H1 (cell line): ENCODE results near the gene LYRM4. TPM values are rescaled to one million over a fixed set of nuclear protein-coding genes. Genes with fewer than 3 reads are reported as not detected.

Experiments used
- CTCF ChIA-PET: fragments of 300-600 bp; sonication (Branson Sonifier 250); formaldehyde crosslinking; loops from one replicate; lab custom pipeline; 2021; ENCODE audit not compliant: partially characterized antibody; lab: Charles Lee
- POLR2A ChIA-PET: fragments of 300-600 bp; sonication (Branson Sonifier 250); formaldehyde crosslinking; loops from one replicate; lab custom pipeline; 2021; ENCODE audit warnings: inconsistent platforms; ENCODE audit not compliant: partially characterized antibody; lab: Charles Lee
- DNase-seq, 2 experiments: peaks; one replicate each; pipeline versions ENCODE4 v3.0.0 to v3.0.0-alpha.2; 2010 to 2022; ENCODE audit warnings: low spot score in 2 of 2, low read depth in 1 of 2, mixed read lengths in 1 of 2
- FAIRE-seq: peaks from 2 replicates; lab custom pipeline; 2011; peaks lifted over from hg19 to GRCh38; lab: Jason Lieb, UNC
- H2AFZ ChIP-seq: 2 replicates; pipeline ENCODE4 v1.8.1; 2012; ENCODE audit warnings: low read length, inconsistent platforms
- H2AK5ac ChIP-seq: 2 replicates; pipeline ENCODE4 v1.6.1; 2013; ENCODE audit warnings: low read depth, low read length
- H2BK120ac ChIP-seq: replicated peaks from 2 replicates; pipeline ENCODE3; 2013; ENCODE audit warnings: low read depth, low read length, inconsistent platforms
- H2BK12ac ChIP-seq: 2 replicates; pipeline ENCODE4 v1.6.1; 2013; ENCODE audit warnings: low read depth, low read length
- H2BK15ac ChIP-seq: 2 replicates; pipeline ENCODE4 v1.6.1; 2013; ENCODE audit warnings: low read length
- H2BK20ac ChIP-seq: 2 replicates; pipeline ENCODE4 v1.6.1; 2013; ENCODE audit warnings: low read length
- H2BK5ac ChIP-seq: 2 replicates; pipeline ENCODE4 v1.6.1; 2013; ENCODE audit warnings: low read depth, low read length
- H3K14ac ChIP-seq: 2 replicates; pipeline ENCODE4 v1.6.1; 2013; ENCODE audit warnings: inconsistent platforms; ENCODE audit not compliant: insufficient read length
- H3K18ac ChIP-seq: 2 replicates; pipeline ENCODE4 v1.6.1; 2013; ENCODE audit warnings: low read length; ENCODE audit errors: extremely low read depth
- H3K23ac ChIP-seq: 2 replicates; pipeline ENCODE4 v1.6.1; 2013; ENCODE audit warnings: inconsistent platforms; ENCODE audit not compliant: insufficient read length
- H3K23me2 ChIP-seq: 2 replicates; pipeline ENCODE4 v1.6.1; 2013; ENCODE audit warnings: low read depth, low read length
- H3K27ac ChIP-seq: 2 replicates; pipeline ENCODE4 v1.6.1; 2011; ENCODE audit warnings: low read depth, low read length, inconsistent platforms
- H3K27me3 ChIP-seq, 4 experiments: replicated peaks in 1 of 4; 1 replicate in 1 of 4; 2 replicates in 3 of 4; pipeline versions ENCODE4 v1.6.1 to v1.8.1; 2011 to 2013; ENCODE audit warnings: low read length in 3 of 4, mild to moderate bottlenecking in 3 of 4, inconsistent platforms in 2 of 4, mixed read lengths in 2 of 4, moderate library complexity in 1 of 4; ENCODE audit not compliant: control insufficient read depth in 3 of 4, insufficient read depth in 3 of 4; ENCODE audit errors: extremely low read depth in 1 of 4
- H3K36me3 ChIP-seq, 4 experiments: 2 replicates each; pipeline versions ENCODE4 v1.6.1 to v1.8.1; 2011 to 2013; ENCODE audit warnings: mild to moderate bottlenecking in 4 of 4, low read length in 3 of 4, moderate library complexity in 2 of 4, control low read depth in 1 of 4, inconsistent platforms in 1 of 4; ENCODE audit not compliant: insufficient read depth in 4 of 4, control insufficient read depth in 2 of 4
- H3K4ac ChIP-seq: replicated peaks from 2 replicates; pipeline ENCODE3; 2013; ENCODE audit warnings: low read length, low read depth, mixed read lengths, inconsistent platforms; ENCODE audit not compliant: insufficient read length
- H3K4me1 ChIP-seq, 4 experiments: replicated peaks in 1 of 4; 1 replicate in 1 of 4; 2 replicates in 3 of 4; pipeline versions ENCODE4 v1.6.1 to v1.8.1; 2011 to 2013; ENCODE audit warnings: low read length in 3 of 4, inconsistent platforms in 2 of 4, mixed read lengths in 1 of 4; ENCODE audit not compliant: insufficient read depth in 4 of 4, control insufficient read depth in 3 of 4
- H3K4me2 ChIP-seq, 2 experiments: 2 replicates each; pipeline versions ENCODE4 v1.6.1 to v1.8.1; 2011 to 2013; ENCODE audit warnings: low read depth in 2 of 2, low read length in 2 of 2, control low read depth in 1 of 2, inconsistent platforms in 1 of 2, mild to moderate bottlenecking in 1 of 2; ENCODE audit not compliant: insufficient read depth in 1 of 2
- H3K4me3 ChIP-seq, 4 experiments: fragments of 200-600, 300-600 bp in 1 of 4; sonication (generic), shearing (Covaris generic), sonication (Bioruptor Twin) in 1 of 4; 2 replicates each; pipeline versions ENCODE4 v1.5.1 to v1.8.1; 2011 to 2016; ENCODE audit warnings: low read length in 4 of 4, low read depth in 3 of 4, control low read depth in 2 of 4, inconsistent platforms in 2 of 4, mild to moderate bottlenecking in 2 of 4, mixed read lengths in 1 of 4, moderate library complexity in 1 of 4; ENCODE audit not compliant: insufficient read depth in 2 of 4; ENCODE audit errors: extremely low read depth in 1 of 4
- H3K56ac ChIP-seq: replicated peaks from 2 replicates; pipeline ENCODE3; 2013; ENCODE audit warnings: low read depth, mild to moderate bottlenecking, mixed read lengths, low read length, inconsistent platforms; ENCODE audit not compliant: insufficient read length
- H3K79me1 ChIP-seq: 2 replicates; pipeline ENCODE4 v1.6.1; 2013; ENCODE audit warnings: low read depth, low read length, control low read depth
- H3K79me2 ChIP-seq, 2 experiments: 2 replicates each; pipeline versions ENCODE4 v1.6.1 to v1.8.1; 2012 to 2013; ENCODE audit warnings: low read length in 2 of 2, mild to moderate bottlenecking in 2 of 2, inconsistent platforms in 1 of 2; ENCODE audit not compliant: insufficient read depth in 2 of 2, control insufficient read depth in 1 of 2
- H3K9ac ChIP-seq, 4 experiments: replicated peaks in 1 of 4; 1 replicate in 1 of 4; 2 replicates in 3 of 4; pipeline versions ENCODE4 v1.6.1 to v1.8.1; 2011 to 2013; ENCODE audit warnings: low read depth in 3 of 4, low read length in 3 of 4, control low read depth in 2 of 4, mild to moderate bottlenecking in 2 of 4, moderate library complexity in 2 of 4, inconsistent platforms in 1 of 4; ENCODE audit errors: extremely low read depth in 1 of 4
- H3K9me3 ChIP-seq, 2 experiments: 2 replicates each; pipeline versions ENCODE4 v1.6.1 to v1.8.1; 2012 to 2013; ENCODE audit warnings: mild to moderate bottlenecking in 2 of 2, moderate library complexity in 2 of 2, control low read depth in 1 of 2, inconsistent platforms in 1 of 2, low read depth in 1 of 2, low read length in 1 of 2, mixed read lengths in 1 of 2; ENCODE audit not compliant: insufficient read depth in 2 of 2
- H4K20me1 ChIP-seq, 2 experiments: replicated peaks in 1 of 2; 2 replicates each; pipeline versions ENCODE3 to v1.8.1; 2011 to 2013; ENCODE audit warnings: inconsistent platforms in 2 of 2, low read length in 2 of 2, mild to moderate bottlenecking in 1 of 2; ENCODE audit not compliant: insufficient read depth in 2 of 2, control insufficient read depth in 1 of 2
- H4K5ac ChIP-seq: 2 replicates; pipeline ENCODE4 v1.6.1; 2013; ENCODE audit warnings: low read length, low read depth, mixed read lengths, inconsistent platforms; ENCODE audit not compliant: insufficient read length
- H4K8ac ChIP-seq: 2 replicates; pipeline ENCODE4 v1.8.0; 2013; ENCODE audit warnings: mild to moderate bottlenecking, moderate library complexity, low read length, inconsistent platforms; ENCODE audit not compliant: insufficient read depth; ENCODE audit errors: extremely low read depth
- H4K91ac ChIP-seq: replicated peaks from 2 replicates; pipeline ENCODE3; 2013; ENCODE audit warnings: low read length, mixed read lengths, inconsistent platforms; ENCODE audit not compliant: insufficient read length
- CBX8 ChIP-seq: fragments of 300-800, 300-1000 bp; sonication (generic); IDR thresholded peaks from 2 replicates; pipeline ENCODE4 v1.7.1; 2016; ENCODE audit warnings: low read depth, low read length, borderline replicate concordance
- CTBP2 ChIP-seq: IDR thresholded peaks from 2 replicates; pipeline ENCODE4 v1.7.0; 2011; ENCODE audit warnings: borderline replicate concordance, mild to moderate bottlenecking, moderate library complexity, mixed read lengths, low read length; ENCODE audit not compliant: insufficient read depth, insufficient read length
- EP300 ChIP-seq, 2 experiments: IDR thresholded peaks; 1 replicate in 1 of 2; 2 replicates in 1 of 2; pipeline ENCODE4 v1.6.1; 2011 to 2012; ENCODE audit warnings: low read depth in 2 of 2, low read length in 2 of 2, mild to moderate bottlenecking in 2 of 2, borderline replicate concordance in 1 of 2, inconsistent platforms in 1 of 2, moderate library complexity in 1 of 2
- GABPA ChIP-seq: IDR thresholded peaks from 2 replicates; pipeline ENCODE4 v1.6.1; 2011; ENCODE audit warnings: mild to moderate bottlenecking, low read length, moderate library complexity, borderline replicate concordance; ENCODE audit not compliant: insufficient read depth
- HDAC6 ChIP-seq: IDR thresholded peaks from one replicate; pipeline ENCODE4 v1.7.1; 2012; ENCODE audit warnings: low read depth, mild to moderate bottlenecking, inconsistent platforms, low read length, moderate library complexity
- MAFK ChIP-seq: IDR thresholded peaks from 2 replicates; pipeline ENCODE4 v1.6.1; 2012; ENCODE audit warnings: low read depth, mild to moderate bottlenecking, improper control_type of control experiment, low read length
- SP2 ChIP-seq: IDR thresholded peaks from 2 replicates; pipeline ENCODE4 v1.6.1; 2012; ENCODE audit warnings: mild to moderate bottlenecking, low read length, inconsistent platforms
- TBP ChIP-seq: IDR thresholded peaks from 2 replicates; pipeline ENCODE4 v1.6.1; 2011; ENCODE audit warnings: low read depth, low read length, improper control_type of control experiment
- TCF12 ChIP-seq: IDR thresholded peaks from 2 replicates; pipeline ENCODE4 v1.6.1; 2011; ENCODE audit warnings: low read depth, mild to moderate bottlenecking, low read length
- WGBS, 2 experiments: shearing (Covaris generic) in 1 of 2; methylation state at CpG; one replicate each; pipeline versions ENCODE4 v1.1.6 to v1.1.7; 2013 to 2015; ENCODE audit warnings: low lambda C conversion rate in 2 of 2, mixed read lengths in 2 of 2, inconsistent platforms in 1 of 2, low coverage in 1 of 2, missing lambda C conversion rate in 1 of 2; ENCODE audit not compliant: insufficient replicate concordance in 2 of 2, insufficient coverage in 1 of 2, insufficient read length in 1 of 2; ENCODE audit errors: extremely low coverage in 1 of 2, missing lambda C conversion rate in 1 of 2; 5-methylcytosine and 5-hydroxymethylcytosine counted together
- polyA plus RNA-seq, 7 experiments: library from polyadenylated mRNA; depleted of rRNA in 3 of 7; stranded (reverse) in 5 of 7; unstranded in 2 of 7; fragments of >200 nt in 5 of 7; fragments of 200-250 nt in 2 of 7; gene quantifications; 1 replicate in 5 of 7; 2 replicates in 1 of 7; 4 replicates in 1 of 7; pipeline versions ENCODE4 v1.2.1 to v1.2.3, GENCODE V29; 2011 to 2013; ENCODE audit warnings: missing spikeins in 2 of 7, mixed read lengths in 2 of 7
- total RNA-seq: library from RNA; stranded (reverse); fragmentation: NEBNext Ultra II Directional; extraction: Animal tissue kit (Norgen Biotek cat#: 25700); gene quantifications from 2 replicates; pipeline ENCODE4 v1.2.1, GENCODE V29; 2021
- TF ChIP-seq, protein P1 (sequence below): IDR thresholded peaks from 2 replicates; pipeline ENCODE4 v1.6.1; 2011; ENCODE audit warnings: low read length, improper control_type of control experiment

LYRM4 gene
- total and polyA plus RNA-seq, 2 of the 8 experiments (the other 6 are each of a cell fraction or from before 2014, with no cell fraction given): 56.6 to 62.8 TPM

DNA sequence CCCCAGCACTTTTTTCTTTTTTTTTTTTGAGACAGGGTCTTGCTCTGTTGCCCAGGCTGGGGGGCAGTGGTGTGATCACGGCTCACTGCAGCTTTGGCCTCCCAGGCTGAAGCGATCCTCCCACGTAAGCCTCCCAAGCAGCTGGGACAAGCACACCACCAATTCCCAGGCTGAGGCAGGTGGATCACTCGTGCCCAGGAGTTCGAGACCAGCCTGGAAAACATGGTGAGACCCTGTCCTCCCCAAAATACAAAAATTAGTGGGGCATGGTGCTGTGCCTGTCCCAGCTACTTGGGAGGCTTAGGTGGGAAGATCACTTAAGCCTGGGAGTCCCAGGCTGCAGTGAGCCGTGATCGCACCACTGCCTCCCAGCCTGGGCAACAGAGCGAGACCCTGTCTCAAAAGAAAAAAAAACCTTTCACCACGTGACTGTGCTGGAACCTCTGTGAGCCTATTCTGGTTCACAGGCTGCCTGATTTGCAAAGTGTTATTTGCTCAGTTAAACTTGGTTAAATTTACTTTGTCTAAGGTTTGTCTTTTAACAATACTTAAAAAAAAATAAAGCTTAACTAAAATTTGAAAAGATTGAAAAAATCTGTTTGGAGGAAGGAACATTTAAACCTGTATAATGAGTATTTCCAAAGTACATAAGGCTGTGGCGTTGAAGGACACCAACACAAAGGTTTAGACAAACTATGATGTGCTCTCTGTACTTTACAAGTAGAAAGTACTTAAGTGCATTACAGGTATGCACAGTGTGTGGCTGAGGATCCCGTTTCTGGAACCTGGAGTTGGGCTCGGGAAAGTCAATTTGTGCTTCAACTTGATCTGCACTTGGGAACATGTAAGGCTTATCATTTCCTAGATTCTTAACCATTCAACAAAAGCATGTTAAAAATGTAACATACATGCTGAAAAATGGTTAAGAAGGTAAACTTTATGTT, 120.7 kb downstream of the LYRM4 start:
- Histone ChIP-seq H2BK15ac (no peak overlapping the region), H3K9ac (no peak overlapping the region), H2AK5ac (no peak overlapping the region), H3K23ac (no peak overlapping the region), H2BK20ac (no peak overlapping the region), H3K23me2 (no peaks in the 10 kb centered on the region), H4K5ac (no peak overlapping the region), H3K56ac (no peak overlapping the region), H2BK12ac (no peak overlapping the region), H3K4me3 (no peak overlapping the region), H3K4ac (no peak overlapping the region), H4K91ac (no peak overlapping the region), H3K18ac (no peak overlapping the region), H3K9me3 (no peaks in the 10 kb centered on the region), H3K79me1 (no peaks in the 10 kb centered on the region), H3K4me2 (no peak overlapping the region), H2BK120ac (no peak overlapping the region), H4K8ac (no peak overlapping the region), H3K36me3 (no peaks in the 10 kb centered on the region), H3K14ac (no peak overlapping the region), H3K79me2 (no peaks in the 10 kb centered on the region), H2BK5ac (no peak overlapping the region), H3K4me1 (peaks cover 0 to 6% (median 0%) of the 10 kb centered on the region in 4 experiments; a peak in 3 of 7 replicates), H4K20me1 (peaks cover 2 to 8% of the 10 kb centered on the region in 2 experiments), H2AFZ (no peak overlapping the region), H3K27ac (no peak overlapping the region), H3K27me3 (no peaks in the 10 kb centered on the region; a peak in 1 of 7 replicates)
- ChIA-PET POLR2A (no interaction called here), CTCF (interaction anchor here (1.1 to 14.2 kb wide), 5 partner anchors 11 to 77 kb away, joined by 3 to 256 read pairs (median 4); no protein-coding TSS in a partner anchor)
- WGBS, 2 experiments: 96% methylated on average over 12 of the region's 12 CpGs; no CpG with 5 or more reads in 1 of the 2 experiments
- FAIRE-seq (no peak), DNase-seq (no peak)
- TF ChIP-seq EP300 (IDR thresholded peaks at IDR 0.05; ENCODE audit: borderline replicate concordance in 1 of 2, low read depth in 2 of 2, low read length in 2 of 2) (no peak), TCF12 (no peak), CTBP2 (no peak), SP2 (no peak), GABPA (no peak), CBX8 (no peak), HDAC6 (no peak), TBP (no peak), MAFK (no peak)
- TF ChIP-seq, protein P1, sequence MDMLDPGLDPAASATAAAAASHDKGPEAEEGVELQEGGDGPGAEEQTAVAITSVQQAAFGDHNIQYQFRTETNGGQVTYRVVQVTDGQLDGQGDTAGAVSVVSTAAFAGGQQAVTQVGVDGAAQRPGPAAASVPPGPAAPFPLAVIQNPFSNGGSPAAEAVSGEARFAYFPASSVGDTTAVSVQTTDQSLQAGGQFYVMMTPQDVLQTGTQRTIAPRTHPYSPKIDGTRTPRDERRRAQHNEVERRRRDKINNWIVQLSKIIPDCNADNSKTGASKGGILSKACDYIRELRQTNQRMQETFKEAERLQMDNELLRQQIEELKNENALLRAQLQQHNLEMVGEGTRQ: no peak
